ENCODE measurements around the gene EIF2B5. TPM values are rescaled to one million over a fixed set of nuclear protein-coding genes. Genes with fewer than 3 reads are reported as not detected.
"Not testable (repeated sequence)": the region's sequence is repeated elsewhere in the genome, so short reads cannot be mapped to it uniquely, and the experiment has no call there.

The EIF2B5 gene
- total and polyA plus RNA-seq, 7 donors = 26.0 to 48.1 (median 33.2) TPM

DNA sequence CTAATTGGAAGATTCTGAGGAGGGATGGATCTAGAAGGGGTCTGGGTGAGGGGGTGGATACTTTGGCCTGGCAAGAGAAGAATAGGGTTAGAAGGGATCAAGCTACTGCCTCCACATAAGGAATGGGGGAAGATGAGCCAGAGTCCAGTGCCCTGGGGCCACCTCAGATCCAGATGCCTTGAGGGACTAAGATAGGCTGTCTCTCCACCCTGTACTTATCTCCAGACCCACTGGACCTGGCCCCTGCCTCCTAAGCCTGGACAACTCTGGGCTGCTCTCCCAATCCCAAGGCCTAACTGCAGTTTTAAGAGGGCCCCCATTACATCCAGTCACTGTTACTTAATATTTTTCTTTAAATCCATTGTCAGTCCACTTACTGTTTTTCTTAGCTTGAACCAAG, 22.0 kb downstream of the EIF2B5 start:
- intact Hi-C loops (cut with DNase I) = no loop called here
- Histone ChIP-seq H3K4me1 (peaks cover 0 to 73% (median 68%) of the 10 kb centered on the region in 4 donors), H3K27ac (peak overlapping the region; percentile 91 to 97 (median 94)), H3K9me3 (no peaks in the 10 kb centered on the region), H3K36me3 (no peaks in the 10 kb centered on the region), H3K27me3 (no peaks in the 10 kb centered on the region), H3K4me3 (peak overlapping the region; percentile 67 to 94 (median 80))
- no peak for TF ChIP-seq POLR2AphosphoS5 (IDR thresholded peaks at IDR 0.05)
- no peak for TF ChIP-seq POLR2A (IDR thresholded peaks at IDR 0.05)
- TF ChIP-seq EP300 (IDR thresholded peaks at IDR 0.05) = no peak
- TF ChIP-seq, protein P1, sequence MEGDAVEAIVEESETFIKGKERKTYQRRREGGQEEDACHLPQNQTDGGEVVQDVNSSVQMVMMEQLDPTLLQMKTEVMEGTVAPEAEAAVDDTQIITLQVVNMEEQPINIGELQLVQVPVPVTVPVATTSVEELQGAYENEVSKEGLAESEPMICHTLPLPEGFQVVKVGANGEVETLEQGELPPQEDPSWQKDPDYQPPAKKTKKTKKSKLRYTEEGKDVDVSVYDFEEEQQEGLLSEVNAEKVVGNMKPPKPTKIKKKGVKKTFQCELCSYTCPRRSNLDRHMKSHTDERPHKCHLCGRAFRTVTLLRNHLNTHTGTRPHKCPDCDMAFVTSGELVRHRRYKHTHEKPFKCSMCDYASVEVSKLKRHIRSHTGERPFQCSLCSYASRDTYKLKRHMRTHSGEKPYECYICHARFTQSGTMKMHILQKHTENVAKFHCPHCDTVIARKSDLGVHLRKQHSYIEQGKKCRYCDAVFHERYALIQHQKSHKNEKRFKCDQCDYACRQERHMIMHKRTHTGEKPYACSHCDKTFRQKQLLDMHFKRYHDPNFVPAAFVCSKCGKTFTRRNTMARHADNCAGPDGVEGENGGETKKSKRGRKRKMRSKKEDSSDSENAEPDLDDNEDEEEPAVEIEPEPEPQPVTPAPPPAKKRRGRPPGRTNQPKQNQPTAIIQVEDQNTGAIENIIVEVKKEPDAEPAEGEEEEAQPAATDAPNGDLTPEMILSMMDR (IDR thresholded peaks at IDR 0.05) = no peak
- DNase-seq = no peak

DNA sequence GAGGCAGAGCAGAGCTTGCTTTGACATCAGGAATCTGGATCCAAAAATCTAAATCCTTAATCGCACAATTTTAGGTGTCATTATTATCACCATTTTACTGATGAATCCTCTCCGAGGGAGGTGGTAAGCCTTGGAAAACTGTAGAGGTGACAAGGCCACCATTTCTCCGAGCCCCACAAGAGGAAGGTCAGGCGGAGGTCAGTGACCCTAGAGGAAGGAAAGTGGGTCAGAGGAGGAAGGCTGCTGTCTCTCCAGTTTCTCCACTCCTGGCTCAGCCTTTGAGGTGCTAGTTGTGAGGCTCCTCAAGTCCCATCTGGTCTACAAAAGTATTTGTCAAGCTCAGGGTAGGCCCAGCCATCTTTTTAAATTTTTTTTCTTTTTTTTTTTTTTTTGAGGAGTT, 23.2 kb downstream of the EIF2B5 start:
- TF ChIP-seq, protein P1 (IDR thresholded peaks at IDR 0.05) = no peak
- TF ChIP-seq EP300 (IDR thresholded peaks at IDR 0.05) (no peak), POLR2AphosphoS5 (IDR thresholded peaks at IDR 0.05) (no peak), POLR2A (IDR thresholded peaks at IDR 0.05) (no peak)
- H3K4me1 ChIP-seq = peaks cover 0 to 85% (median 79%) of the 10 kb centered on the region in 4 donors
- whole genome bisulfite sequencing, 2 donors = 82 to 91% methylated on average over 4 of the region's 4 CpGs
- intact Hi-C loops (cut with DNase I) = no loop called here
- peak overlapping the region; percentile 91 to 97 (median 94) for H3K27ac ChIP-seq
- peaks cover 0 to 7% (median 2%) of the 10 kb centered on the region in 4 donors for H3K36me3 ChIP-seq
- H3K27me3 ChIP-seq = no peaks in the 10 kb centered on the region
- no peaks in the 10 kb centered on the region for H3K9me3 ChIP-seq
- no peak overlapping the region for H3K4me3 ChIP-seq
- no peak for DNase-seq

DNA sequence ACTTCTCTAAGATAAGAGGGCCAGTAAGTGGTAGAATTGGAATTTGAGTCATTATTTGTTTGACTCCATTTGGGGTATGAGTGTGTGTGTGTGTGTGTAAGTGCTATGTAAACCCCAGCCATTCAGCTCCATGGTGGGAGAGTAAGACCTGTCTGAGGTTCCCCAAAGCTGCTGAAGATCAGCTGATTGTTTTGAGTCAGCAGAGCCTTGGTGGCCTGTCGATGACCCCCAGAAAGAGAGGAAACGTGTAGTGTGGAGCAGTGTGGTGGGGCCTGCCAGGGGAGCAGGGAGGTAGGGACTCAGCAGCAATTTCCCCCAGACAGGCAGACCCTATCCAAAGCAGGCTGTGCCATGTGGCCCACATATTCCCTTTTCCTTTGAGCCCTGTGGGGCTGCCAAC, 25.3 kb downstream of the EIF2B5 start:
- Histone ChIP-seq H3K4me1 (peaks cover 0 to 78% (median 68%) of the 10 kb centered on the region in 4 donors), H3K4me3 (peak overlapping the region in 2 of 4 donors; percentile 19 to 29)

DNA sequence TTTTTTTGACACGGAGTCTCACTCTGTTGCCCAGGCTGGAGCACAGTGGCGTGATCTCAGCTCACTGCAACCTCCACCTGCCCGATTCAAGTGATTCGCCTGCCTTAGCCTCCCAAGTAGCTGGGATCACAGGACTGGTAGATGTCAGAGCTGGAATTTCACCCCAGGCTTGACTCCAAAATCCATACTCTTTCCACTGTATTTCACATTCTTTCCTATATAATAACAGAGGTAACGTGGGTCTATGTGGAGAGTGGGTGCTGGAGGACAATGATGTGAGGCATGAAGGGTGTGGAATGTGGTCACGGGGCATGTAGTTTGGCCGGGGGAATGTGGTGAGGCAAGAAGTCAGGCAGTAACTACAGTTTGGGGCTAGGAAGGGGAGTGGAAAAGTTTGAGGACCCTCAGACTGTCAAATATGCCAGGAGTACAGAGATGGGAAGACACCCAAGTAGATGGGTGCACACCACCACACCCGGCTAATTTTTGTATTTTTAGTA, 27.5 kb downstream of the EIF2B5 start:
- WGBS, 2 donors = 84 to 88% methylated on average over 8 of the region's 8 CpGs
- peaks cover 28 to 50% (median 43%) of the 10 kb centered on the region in 4 donors for H3K36me3 ChIP-seq
- DNase-seq; intact Hi-C loops (cut with DNase I); H3K27me3 ChIP-seq; H3K9me3 ChIP-seq; H3K4me3 ChIP-seq: not testable (repeated sequence)
- peak overlapping the region; percentile 91 to 97 (median 94) for H3K27ac ChIP-seq
- H3K4me1 ChIP-seq = peaks cover 0 to 68% (median 60%) of the 10 kb centered on the region in 4 donors

More for the DNA sequence above, 25.3 kb downstream of the EIF2B5 start:
- intact Hi-C loops (cut with DNase I) = no loop called here
- TF ChIP-seq POLR2A (IDR thresholded peaks at IDR 0.05) (no peak), POLR2AphosphoS5 (IDR thresholded peaks at IDR 0.05) (no peak), EP300 (IDR thresholded peaks at IDR 0.05) (no peak)
- TF ChIP-seq, protein P1 (IDR thresholded peaks at IDR 0.05) = no peak
- WGBS, 2 donors = 38 to 68% methylated on average over 2 of the region's 2 CpGs
- no peak for DNase-seq
- Histone ChIP-seq H3K27me3 (no peaks in the 10 kb centered on the region), H3K27ac (peak overlapping the region; percentile 91 to 97 (median 94)), H3K9me3 (no peaks in the 10 kb centered on the region), H3K36me3 (peaks cover 16 to 28% (median 21%) of the 10 kb centered on the region in 4 donors)

DNA sequence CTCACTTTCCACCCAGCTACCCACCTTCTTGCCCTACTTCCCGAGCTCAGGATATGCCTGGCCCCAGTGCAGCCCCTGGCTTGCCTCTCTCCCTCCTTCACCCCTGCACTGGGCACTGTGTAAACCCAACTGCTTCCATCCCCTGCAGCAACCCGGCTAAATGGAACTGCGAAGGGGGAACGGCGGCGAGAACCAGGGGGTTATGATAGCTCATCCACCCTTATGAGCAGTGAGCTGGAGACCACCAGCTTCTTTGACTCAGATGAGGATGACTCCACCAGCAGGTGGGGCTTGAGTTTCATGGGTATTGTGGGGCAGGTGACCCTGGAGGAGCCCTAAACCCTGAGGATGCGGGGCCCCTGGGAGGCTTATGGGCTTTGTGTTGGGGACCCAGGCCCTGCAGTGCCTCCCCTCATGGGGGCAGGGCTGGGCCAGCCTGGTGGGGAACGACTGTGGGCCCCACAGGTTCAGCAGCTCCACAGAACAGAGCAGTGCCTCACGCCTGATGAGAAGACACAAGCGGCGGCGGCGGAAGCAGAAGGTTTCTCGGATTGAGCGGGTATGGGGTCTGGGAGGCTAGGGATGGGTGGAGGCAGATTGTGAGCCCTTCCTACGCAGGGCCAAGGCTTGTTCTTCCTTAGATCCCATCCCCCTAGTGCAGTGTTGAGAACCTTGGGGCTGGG, 29.6 kb downstream of the EIF2B5 start:
- H3K4me1 ChIP-seq = peaks cover 0 to 67% (median 55%) of the 10 kb centered on the region in 4 donors
- H3K36me3 ChIP-seq = peaks cover 39 to 71% (median 53%) of the 10 kb centered on the region in 4 donors
- intact Hi-C loops (cut with DNase I) = no loop called here

More for the DNA sequence above, 29.6 kb downstream of the EIF2B5 start:
- peak overlapping the region in 1 of 4 donors; percentile 9 for H3K27ac ChIP-seq
- 96% methylated on average over 16 of the region's 16 CpGs for WGBS, 2 donors
- no peak for TF ChIP-seq POLR2A (IDR thresholded peaks at IDR 0.05)
- TF ChIP-seq, protein P1 (IDR thresholded peaks at IDR 0.05) = no peak
- no peak for TF ChIP-seq POLR2AphosphoS5 (IDR thresholded peaks at IDR 0.05)
- no peak for TF ChIP-seq EP300 (IDR thresholded peaks at IDR 0.05)
- DNase-seq = no peak
- no peak overlapping the region for H3K4me3 ChIP-seq
- H3K9me3 ChIP-seq = no peaks in the 10 kb centered on the region
- H3K27me3 ChIP-seq = no peaks in the 10 kb centered on the region

All from sigmoid colon (tissue), 7 donors.